Tibial nerve (tissue), 4 donors: ENCODE measurements around the gene CASZ1.

ENCODE experiments used
- EP300 ChIP-seq, 2 donors: sonication (generic); formaldehyde crosslinking; IDR thresholded peaks; one replicate each; pipeline ENCODE4 v1.6.1; 2017; ENCODE audit warnings: antibody characterized with exemption in 2 of 2, mild to moderate bottlenecking in 1 of 2
- TF ChIP-seq, protein P1 (sequence below), 5 experiments: fragments of 200-600 bp in 3 of 5; fragments of 450-650 bp in 2 of 5; sonication (generic) in 3 of 5; IDR thresholded peaks; one replicate each; pipeline ENCODE4 v1.5.1; 2016 to 2019; ENCODE audit warnings: antibody characterized with exemption in 5 of 5, mild to moderate bottlenecking in 3 of 5, moderate library complexity in 2 of 5

DNA sequence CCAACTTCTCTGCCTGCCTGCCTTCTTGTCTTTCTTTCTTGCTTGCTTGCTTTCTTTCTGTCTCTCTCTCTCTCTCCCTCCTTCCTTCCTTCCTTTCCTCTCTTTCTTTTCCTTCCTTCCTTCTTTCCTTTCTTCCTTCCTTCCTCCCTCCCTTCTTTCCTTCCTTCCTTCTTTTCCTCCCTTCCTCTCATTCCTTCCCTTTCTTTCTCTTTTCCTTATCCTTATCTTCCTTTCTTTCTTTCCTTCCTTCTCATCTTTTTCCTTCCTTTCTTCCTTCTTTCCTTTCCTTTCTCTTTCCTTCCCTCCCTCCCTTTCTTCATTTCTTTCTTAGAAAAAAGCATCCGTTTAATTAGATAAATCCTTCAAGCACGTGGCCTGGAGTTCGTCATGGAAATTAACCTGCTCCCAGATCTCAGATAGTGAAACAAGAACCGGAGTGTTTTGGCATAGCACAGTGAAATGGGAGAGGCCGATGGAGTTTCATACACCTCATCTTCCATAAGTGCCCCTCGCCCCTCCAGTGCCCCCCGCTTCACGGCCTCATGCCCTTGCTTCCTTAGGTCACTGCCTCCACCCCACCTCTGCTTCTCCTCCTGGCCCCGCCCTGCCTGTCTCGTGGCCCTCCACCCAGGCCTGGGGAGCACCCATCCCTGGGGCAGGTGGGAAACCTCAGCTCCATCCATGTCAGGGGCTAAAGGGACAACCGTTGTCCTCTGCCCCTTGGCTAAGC, 11.3 kb downstream of the CASZ1 start:
- TF ChIP-seq, protein P1, sequence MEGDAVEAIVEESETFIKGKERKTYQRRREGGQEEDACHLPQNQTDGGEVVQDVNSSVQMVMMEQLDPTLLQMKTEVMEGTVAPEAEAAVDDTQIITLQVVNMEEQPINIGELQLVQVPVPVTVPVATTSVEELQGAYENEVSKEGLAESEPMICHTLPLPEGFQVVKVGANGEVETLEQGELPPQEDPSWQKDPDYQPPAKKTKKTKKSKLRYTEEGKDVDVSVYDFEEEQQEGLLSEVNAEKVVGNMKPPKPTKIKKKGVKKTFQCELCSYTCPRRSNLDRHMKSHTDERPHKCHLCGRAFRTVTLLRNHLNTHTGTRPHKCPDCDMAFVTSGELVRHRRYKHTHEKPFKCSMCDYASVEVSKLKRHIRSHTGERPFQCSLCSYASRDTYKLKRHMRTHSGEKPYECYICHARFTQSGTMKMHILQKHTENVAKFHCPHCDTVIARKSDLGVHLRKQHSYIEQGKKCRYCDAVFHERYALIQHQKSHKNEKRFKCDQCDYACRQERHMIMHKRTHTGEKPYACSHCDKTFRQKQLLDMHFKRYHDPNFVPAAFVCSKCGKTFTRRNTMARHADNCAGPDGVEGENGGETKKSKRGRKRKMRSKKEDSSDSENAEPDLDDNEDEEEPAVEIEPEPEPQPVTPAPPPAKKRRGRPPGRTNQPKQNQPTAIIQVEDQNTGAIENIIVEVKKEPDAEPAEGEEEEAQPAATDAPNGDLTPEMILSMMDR (IDR thresholded peaks at IDR 0.05) = no peak
- no peak for TF ChIP-seq EP300 (IDR thresholded peaks at IDR 0.05)
